Measurements from ENCODE around the gene BANP.
"Not testable (repeated sequence)": the region's sequence is repeated elsewhere in the genome, so short reads cannot be mapped to it uniquely, and the experiment has no call there.

The BANP gene

DNA sequence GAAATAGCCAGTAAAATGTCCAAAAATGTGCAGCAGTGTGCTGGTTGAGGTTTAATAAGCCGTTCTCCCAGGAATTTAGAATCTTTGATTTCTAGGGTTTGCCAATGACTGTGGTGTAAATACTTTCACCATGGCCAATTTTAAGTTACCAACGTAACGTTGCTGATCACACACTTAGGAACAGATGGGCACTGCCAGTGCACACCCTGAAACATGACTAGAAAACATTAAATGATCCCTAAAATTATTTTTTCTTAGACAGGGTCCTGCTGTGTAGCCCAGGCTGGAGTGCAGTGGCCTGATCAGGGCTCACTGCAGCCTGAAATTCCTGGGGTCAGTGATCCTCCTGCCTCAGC, 18.1 kb upstream of the BANP start:
- H3K9ac ChIP-seq (ENCODE audit: low read depth, low read length), result no peak overlapping the region
- no peak overlapping the region for H3K4me3 ChIP-seq (ENCODE audit: low read depth in 1 of 2, low read length in 2 of 2)
- no peaks in the 10 kb centered on the region for H3K4me1 ChIP-seq (ENCODE audit: insufficient read depth, low read length)
- no peaks in the 10 kb centered on the region for H3K9me3 ChIP-seq (ENCODE audit: insufficient read depth, low read length, severe bottlenecking)
- no peaks in the 10 kb centered on the region for H3K79me2 ChIP-seq (ENCODE audit: insufficient read depth, low read length)
- TF ChIP-seq EZH2 (IDR thresholded peaks at IDR 0.05; ENCODE audit: borderline replicate concordance, low read depth, low read length, severe bottlenecking), result no peak
- TF ChIP-seq, protein P1, sequence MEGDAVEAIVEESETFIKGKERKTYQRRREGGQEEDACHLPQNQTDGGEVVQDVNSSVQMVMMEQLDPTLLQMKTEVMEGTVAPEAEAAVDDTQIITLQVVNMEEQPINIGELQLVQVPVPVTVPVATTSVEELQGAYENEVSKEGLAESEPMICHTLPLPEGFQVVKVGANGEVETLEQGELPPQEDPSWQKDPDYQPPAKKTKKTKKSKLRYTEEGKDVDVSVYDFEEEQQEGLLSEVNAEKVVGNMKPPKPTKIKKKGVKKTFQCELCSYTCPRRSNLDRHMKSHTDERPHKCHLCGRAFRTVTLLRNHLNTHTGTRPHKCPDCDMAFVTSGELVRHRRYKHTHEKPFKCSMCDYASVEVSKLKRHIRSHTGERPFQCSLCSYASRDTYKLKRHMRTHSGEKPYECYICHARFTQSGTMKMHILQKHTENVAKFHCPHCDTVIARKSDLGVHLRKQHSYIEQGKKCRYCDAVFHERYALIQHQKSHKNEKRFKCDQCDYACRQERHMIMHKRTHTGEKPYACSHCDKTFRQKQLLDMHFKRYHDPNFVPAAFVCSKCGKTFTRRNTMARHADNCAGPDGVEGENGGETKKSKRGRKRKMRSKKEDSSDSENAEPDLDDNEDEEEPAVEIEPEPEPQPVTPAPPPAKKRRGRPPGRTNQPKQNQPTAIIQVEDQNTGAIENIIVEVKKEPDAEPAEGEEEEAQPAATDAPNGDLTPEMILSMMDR (IDR thresholded peaks at IDR 0.05; ENCODE audit: borderline replicate concordance, extremely low read depth, low read length, poor library complexity, severe bottlenecking), result no peak
- no peaks in the 10 kb centered on the region for H4K20me1 ChIP-seq (ENCODE audit: insufficient read depth, low read length)
- DNase-seq (no peak), ATAC-seq (ENCODE audit: insufficient read depth, low read depth) (no peak)
- no peak overlapping the region for H3K27ac ChIP-seq (ENCODE audit: low read length)
- no peaks in the 10 kb centered on the region for H3K27me3 ChIP-seq (ENCODE audit: insufficient read depth, low read length, poor library complexity)
- H2AFZ ChIP-seq (ENCODE audit: low read depth, low read length), result no peak overlapping the region
- no peak overlapping the region for H3K4me2 ChIP-seq (ENCODE audit: insufficient read depth, low read length)
- H3K36me3 ChIP-seq (ENCODE audit: insufficient read depth, low read length), result no peaks in the 10 kb centered on the region

DNA sequence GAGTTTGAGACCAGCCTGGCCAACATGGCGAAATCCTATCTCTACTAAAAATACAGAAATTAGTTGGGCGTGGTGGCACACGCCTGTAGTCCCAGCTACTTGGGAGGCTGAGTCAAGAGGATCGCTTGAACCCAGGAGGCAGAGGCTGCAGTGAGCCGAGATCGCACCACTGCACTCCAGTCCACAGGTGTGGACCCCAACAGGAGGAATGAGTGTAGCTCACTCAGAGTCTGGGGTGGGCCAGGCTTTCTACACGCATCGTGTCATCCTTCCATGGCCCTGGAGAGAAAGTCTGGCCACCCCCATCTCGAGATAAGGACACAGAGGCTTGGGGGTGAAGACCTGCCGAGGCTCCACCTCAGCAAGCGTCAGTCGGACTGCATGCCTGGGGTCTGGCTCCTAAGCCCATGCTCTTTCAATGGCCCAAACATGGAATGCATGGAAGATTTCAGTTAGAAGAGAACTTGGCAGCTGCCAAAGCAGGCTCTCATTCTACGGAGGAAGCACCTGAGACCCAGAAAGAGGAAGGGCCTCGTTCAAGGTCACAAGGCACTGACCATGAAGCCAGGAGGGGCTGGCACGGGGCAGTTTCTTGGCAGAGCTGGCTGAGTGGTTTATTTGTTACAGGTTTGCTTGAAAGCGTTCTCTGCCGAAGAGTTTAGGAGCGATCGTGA, 16.3 kb upstream of the BANP start:
- H3K4me3 ChIP-seq (ENCODE audit: low read depth in 1 of 2, low read length in 2 of 2); H3K4me2 ChIP-seq (ENCODE audit: insufficient read depth, low read length); H3K36me3 ChIP-seq (ENCODE audit: insufficient read depth, low read length); H3K9ac ChIP-seq (ENCODE audit: low read depth, low read length); H3K27me3 ChIP-seq (ENCODE audit: insufficient read depth, low read length, poor library complexity); H4K20me1 ChIP-seq (ENCODE audit: insufficient read depth, low read length); H3K9me3 ChIP-seq (ENCODE audit: insufficient read depth, low read length, severe bottlenecking); H3K27ac ChIP-seq (ENCODE audit: low read length); ATAC-seq (ENCODE audit: insufficient read depth, low read depth); H3K4me1 ChIP-seq (ENCODE audit: insufficient read depth, low read length); DNase-seq; H2AFZ ChIP-seq (ENCODE audit: low read depth, low read length); H3K79me2 ChIP-seq (ENCODE audit: insufficient read depth, low read length): not testable (repeated sequence)

DNA sequence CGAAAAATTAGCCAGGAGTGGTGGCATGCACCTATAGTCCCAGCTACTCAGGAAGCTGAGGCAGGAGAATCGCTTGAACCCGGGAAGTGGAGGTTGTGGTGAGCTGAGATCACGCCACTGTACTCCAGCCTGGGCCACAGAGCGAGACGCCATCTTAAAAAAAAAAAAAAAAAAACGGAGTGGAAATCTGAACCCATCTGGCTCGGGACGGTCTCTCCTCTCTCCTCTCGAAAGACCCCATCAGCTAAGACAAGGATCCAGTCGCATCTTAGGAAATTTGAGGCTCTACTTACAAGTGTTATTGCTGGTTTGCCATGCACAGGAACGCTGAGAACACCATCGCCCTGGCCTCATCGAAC, 15.2 kb upstream of the BANP start:
- H3K4me2 ChIP-seq (ENCODE audit: insufficient read depth, low read length); DNase-seq; ATAC-seq (ENCODE audit: insufficient read depth, low read depth); H3K27me3 ChIP-seq (ENCODE audit: insufficient read depth, low read length, poor library complexity); H3K36me3 ChIP-seq (ENCODE audit: insufficient read depth, low read length); H3K9ac ChIP-seq (ENCODE audit: low read depth, low read length); H3K9me3 ChIP-seq (ENCODE audit: insufficient read depth, low read length, severe bottlenecking); H3K27ac ChIP-seq (ENCODE audit: low read length); H2AFZ ChIP-seq (ENCODE audit: low read depth, low read length); H3K79me2 ChIP-seq (ENCODE audit: insufficient read depth, low read length); H4K20me1 ChIP-seq (ENCODE audit: insufficient read depth, low read length); H3K4me3 ChIP-seq (ENCODE audit: low read depth in 1 of 2, low read length in 2 of 2); H3K4me1 ChIP-seq (ENCODE audit: insufficient read depth, low read length): not testable (repeated sequence)

DNA sequence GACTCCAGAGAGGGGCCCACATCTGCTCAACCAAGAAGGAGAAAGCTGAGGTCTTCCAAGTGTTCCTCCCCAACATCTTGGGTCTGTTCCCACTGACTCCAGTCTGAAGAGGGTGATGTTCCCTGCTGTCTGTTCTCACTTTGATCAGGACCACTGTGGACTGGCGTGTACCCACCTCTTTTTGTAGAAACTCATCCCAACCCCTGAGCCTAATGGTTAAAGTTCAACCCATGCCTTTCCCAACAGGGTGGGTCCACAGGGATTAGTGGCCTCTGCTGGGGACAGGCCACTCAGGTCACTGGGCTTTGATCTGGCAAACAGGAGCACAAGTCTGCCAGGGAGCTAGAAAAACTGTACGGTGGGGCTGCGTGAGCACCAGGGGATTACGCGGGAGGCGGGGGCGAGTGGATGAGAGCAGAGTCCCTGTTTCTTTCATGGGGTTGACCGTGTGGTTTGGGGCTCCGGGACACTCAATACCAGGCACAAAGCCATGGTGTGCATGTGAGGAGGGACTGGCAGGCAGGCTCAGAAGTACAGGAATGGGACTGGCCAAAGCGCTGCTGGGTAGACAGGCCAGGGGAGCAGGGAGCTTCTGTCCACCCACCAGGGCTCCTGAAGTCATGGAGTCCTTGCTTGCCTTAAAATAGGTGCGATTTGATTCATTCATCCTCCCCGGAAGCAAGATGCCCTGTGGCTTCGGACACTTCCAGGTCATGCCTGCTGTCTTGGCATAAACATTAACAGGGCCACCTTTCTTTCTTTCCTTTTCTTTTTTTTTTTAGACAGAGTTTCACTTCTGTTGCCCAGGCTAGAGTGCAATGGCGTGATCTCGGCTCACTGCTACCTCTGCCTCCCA, 14.6 kb upstream of the BANP start, which contains the start of gene CA5A:
CA5A (minus strand) TSS at position 155 of the 856 bp plus-strand sequence; CDS start at position 76, 79 bp downstream.
- ATAC-seq (ENCODE audit: insufficient read depth, low read depth) (no peak), DNase-seq (no peak)
- TF ChIP-seq, protein P1 (IDR thresholded peaks at IDR 0.05; ENCODE audit: borderline replicate concordance, extremely low read depth, low read length, poor library complexity, severe bottlenecking), result no peak

DNA sequence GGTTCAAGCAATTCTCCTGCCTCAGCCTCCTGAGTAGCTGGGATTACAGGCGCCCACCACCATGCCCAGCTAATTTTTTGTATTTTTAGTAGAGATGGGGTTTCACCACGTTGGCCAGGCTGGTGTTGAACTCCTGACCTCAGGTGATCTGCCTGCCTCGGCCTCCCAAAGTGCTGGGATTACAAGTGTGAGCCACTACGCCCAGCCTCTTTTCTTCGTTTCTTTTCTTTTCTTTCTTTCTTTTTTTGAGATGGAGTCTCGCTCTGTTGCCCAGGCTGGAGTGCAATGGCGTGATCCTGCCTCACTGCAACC, 14.0 kb upstream of the BANP start:
- not testable (repeated sequence) for H3K4me3 ChIP-seq (ENCODE audit: low read depth in 1 of 2, low read length in 2 of 2); H4K20me1 ChIP-seq (ENCODE audit: insufficient read depth, low read length); H3K27ac ChIP-seq (ENCODE audit: low read length); DNase-seq; H3K9me3 ChIP-seq (ENCODE audit: insufficient read depth, low read length, severe bottlenecking); H3K27me3 ChIP-seq (ENCODE audit: insufficient read depth, low read length, poor library complexity); H3K36me3 ChIP-seq (ENCODE audit: insufficient read depth, low read length); H3K4me2 ChIP-seq (ENCODE audit: insufficient read depth, low read length); H3K4me1 ChIP-seq (ENCODE audit: insufficient read depth, low read length); H3K79me2 ChIP-seq (ENCODE audit: insufficient read depth, low read length); H2AFZ ChIP-seq (ENCODE audit: low read depth, low read length); ATAC-seq (ENCODE audit: insufficient read depth, low read depth); H3K9ac ChIP-seq (ENCODE audit: low read depth, low read length)

More for the DNA sequence above, 14.6 kb upstream of the BANP start, which contains the start of gene CA5A:
- Histone ChIP-seq H3K36me3 (ENCODE audit: insufficient read depth, low read length) (no peaks in the 10 kb centered on the region), H3K4me1 (ENCODE audit: insufficient read depth, low read length) (no peaks in the 10 kb centered on the region), H3K79me2 (ENCODE audit: insufficient read depth, low read length) (no peaks in the 10 kb centered on the region), H4K20me1 (ENCODE audit: insufficient read depth, low read length) (no peaks in the 10 kb centered on the region), H3K4me2 (ENCODE audit: insufficient read depth, low read length) (no peak within 1 kb of the TSS), H2AFZ (ENCODE audit: low read depth, low read length) (no peak within 1 kb of the TSS), H3K27ac (ENCODE audit: low read length) (no peak within 1 kb of the TSS), H3K9ac (ENCODE audit: low read depth, low read length) (no peak within 1 kb of the TSS), H3K9me3 (ENCODE audit: insufficient read depth, low read length, severe bottlenecking) (no peaks in the 10 kb centered on the region), H3K4me3 (ENCODE audit: low read depth in 1 of 2, low read length in 2 of 2) (no peak within 1 kb of the TSS), H3K27me3 (ENCODE audit: insufficient read depth, low read length, poor library complexity) (no peaks in the 10 kb centered on the region)
